T follicular helper cell (primary cell): ENCODE measurements around the gene OSCAR.

ENCODE experiments used
- DNase-seq: peaks from one replicate; pipeline ENCODE4 v3.0.0-alpha.2; 2020; ENCODE audit warnings: low read depth
- total RNA-seq, 2 experiments: gene quantifications; one replicate each; lab custom pipeline; 2026; lab: John Stamatoyannopoulos, UW

The OSCAR gene, protein sequence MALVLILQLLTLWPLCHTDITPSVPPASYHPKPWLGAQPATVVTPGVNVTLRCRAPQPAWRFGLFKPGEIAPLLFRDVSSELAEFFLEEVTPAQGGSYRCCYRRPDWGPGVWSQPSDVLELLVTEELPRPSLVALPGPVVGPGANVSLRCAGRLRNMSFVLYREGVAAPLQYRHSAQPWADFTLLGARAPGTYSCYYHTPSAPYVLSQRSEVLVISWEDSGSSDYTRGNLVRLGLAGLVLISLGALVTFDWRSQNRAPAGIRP
- total RNA-seq: 0.13 to 0.36 reads per million in 2 experiments

DNA sequence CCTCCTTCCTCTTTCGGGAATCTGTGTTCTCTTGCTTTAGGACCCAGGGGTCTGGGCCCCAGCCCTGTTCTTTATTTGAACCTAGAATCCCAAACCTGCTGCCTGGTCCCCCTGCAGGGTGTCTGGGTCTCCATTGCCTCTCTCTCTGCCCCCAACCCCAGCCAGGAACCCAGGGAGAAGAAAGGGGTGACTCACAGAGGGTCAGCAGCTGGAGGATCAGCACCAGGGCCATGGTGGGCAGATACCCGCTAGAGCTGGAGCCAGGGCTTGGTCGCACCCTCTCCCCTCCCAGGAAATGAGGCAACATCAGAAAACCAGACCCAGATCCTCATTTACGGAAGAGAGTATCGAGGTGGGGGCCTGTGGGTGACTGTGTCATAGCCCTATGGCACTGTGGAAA, at the start of gene OSCAR:
Gene OSCAR, minus strand, starts transcription at position 243 of the 400 bp plus-strand sequence. Its CDS starts 11 bp downstream, at position 232.
- DNase-seq: no peak

DNA sequence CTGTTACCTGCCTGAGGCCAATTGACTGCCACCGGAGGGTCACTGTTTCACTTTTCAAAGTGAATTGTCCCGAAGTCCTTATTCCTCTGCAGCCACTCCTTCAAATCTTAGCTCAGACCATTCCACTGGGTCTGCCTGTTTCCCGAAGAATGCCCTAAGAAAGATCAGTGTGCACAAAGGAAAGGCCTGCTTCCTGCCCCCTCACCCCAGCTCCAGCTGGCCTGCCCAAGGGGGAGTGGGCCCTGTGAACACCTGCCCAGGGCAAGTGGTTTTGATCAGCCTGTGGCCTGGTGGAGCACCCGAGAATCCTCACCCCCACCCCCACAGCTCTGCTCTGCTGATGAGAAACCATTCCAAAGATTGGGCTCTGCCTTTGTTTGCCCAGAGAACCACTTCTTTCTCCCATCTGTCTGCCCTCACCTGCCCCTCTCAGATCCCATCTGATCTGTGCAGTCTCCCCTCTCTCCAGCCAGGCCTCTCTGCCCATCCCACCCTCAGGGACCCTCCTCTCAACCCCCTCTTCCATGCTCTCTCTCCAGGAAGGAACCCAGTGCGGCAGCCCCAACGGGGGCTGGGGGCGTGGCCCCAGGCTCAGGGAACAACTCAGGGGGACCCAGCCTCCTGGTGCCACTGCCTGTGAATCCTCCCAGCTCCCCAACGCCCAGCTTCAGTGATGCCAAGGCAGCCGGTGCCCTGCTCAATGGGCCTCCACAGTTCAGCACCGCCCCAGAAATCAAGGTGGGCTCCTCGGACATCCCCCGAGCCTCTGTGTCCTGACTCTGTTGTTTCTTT, 48.6 kb upstream of the OSCAR start:
- DNase-seq: no peak

DNA sequence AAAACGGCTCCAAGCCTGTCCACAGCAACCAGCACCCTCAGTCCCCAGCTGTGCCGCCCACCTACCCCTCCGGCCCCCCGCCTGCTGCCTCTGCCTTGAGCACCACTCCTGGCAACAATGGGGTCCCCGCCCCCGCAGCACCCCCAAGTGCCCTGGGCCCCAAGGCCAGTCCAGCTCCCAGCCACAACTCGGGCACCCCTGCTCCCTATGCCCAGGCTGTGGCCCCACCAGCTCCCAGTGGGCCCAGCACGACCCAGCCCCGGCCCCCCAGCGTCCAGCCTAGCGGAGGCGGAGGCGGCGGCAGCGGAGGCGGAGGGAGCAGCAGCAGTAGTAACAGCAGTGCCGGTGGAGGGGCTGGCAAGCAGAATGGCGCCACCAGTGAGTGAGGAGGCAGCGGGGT, 47.6 kb upstream of the OSCAR start:
- DNase-seq: no peak

DNA sequence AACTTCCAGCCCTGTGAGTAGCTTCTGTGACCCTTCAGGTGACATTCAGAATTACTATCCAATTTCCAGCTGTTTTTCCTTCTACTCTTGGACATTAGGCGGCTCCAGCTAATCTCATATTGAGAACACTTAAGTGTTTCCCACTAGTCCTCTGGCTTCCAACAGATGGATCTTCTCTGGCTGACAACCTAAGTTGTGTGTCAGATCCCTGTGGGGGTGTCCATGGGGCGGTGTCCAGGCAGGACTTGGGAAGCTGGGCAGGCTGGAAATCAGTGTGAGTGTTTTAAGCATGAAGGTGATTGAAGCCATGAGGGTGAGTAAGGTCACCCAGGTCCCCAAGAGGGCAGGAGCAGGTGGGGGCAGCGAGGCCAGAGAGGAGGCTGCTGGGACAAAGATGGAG, 47.1 kb upstream of the OSCAR start:
- no peak for DNase-seq

DNA sequence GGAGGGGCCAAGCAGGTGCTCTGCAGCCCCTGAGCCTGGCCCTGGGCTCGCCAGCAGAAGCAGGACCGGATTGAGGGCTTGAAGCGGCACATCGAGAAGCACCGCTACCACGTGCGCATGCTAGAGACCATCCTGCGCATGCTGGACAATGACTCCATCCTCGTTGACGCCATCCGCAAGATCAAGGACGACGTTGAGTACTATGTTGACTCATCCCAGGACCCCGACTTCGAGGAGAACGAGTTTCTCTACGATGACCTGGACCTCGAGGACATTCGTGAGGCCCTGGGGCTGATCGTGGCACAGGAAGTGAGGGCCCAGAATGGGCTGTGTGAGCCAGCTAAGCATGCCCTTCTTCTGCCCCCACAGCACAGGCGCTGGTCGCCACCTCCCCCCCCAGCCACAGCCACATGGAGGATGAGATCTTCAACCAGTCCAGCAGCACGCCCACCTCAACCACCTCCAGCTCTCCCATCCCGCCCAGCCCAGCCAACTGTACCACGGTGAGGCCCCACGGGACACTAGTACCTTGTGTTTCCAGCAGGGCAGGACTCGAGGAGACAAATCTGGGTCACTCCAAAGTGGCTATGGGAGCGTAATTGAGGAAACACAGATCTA, 45.0 kb upstream of the OSCAR start:
- no peak for DNase-seq

DNA sequence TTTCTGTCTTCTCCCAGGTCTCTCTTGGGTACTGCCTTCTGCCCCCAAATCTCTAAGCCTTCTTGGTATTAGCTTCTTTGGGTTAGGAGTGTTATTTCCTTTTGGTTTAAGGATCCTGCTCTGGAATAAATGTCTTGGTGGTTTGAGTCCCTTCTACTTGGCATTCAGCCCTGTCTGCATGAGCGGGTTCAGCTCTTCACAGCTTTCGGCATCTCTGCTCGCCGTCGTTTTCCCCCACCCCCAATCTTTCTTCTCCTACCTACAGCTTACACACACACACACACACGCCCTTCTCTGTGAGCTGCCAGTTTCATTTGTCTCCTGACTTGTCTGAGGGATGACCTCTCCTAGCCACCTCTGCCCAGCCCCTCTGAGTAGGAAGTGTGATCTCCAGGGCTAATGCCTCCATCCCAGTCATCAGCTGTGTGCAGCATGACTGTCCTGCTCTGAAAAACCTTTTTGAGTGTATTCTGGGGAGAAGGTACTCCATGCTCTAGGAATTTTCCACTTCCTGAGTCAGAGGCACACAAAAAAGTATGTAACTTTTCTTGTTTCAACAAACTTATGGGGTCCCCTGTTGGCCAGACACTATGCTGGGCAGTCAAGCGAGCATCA, 41.7 kb upstream of the OSCAR start:
- no peak for DNase-seq

DNA sequence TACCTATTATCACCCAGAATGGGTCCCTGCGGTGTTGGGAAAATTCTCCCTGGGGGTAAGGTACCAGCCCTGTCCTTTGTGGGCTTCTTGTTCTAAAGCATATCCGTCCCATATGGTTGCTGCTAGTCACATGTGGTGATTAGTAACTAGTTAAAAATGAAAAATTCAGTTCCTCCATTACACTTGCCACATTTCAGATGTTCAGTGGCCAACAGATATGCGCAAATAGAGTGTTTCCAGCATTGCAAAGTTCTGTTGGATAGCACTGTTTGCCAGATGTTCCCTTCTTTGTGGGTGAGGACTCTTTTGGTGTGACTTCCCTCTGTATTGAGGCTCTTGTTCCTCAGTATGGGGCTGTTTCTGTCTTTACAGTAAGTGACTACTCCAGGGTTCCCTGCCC, 40.8 kb upstream of the OSCAR start:
- no peak for DNase-seq

DNA sequence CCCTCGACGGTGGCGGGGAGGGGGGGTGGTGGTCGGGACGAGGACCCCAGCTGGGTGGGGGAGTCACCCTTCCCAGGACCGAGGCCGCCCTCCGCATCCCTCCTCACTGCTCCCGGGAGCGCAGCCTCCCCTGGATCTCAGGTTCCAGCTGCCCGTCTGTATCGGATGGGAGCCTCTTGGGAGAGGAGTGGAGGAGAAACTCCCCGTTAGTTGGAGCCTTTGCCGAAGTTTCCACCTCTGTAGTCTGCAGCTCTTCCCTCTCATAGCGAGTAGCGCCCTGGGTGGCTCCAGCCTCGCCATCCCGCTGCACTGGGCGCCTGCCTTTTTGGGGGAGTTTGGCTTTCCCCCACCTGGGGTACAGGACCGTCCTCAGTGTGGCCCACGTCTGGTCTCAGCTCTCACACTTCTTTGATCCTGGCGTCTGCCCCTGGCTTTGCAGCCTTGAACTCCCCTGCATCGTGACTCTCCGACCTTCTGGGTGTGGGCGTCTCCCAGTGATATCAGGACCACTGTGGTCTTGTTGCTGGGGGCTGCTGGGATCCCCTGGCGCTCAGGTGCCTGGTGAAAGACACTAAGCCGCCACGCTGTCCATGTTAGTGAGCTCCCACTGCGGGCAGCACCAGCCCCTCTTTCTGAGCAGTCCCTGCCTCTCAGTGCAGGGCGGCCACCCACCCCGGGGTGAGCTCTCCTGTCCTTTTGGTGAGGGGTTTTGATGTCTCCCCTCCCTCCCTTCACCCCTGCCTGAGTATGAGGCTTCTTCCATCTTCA, 38.1 kb upstream of the OSCAR start:
- DNase-seq: no peak

DNA sequence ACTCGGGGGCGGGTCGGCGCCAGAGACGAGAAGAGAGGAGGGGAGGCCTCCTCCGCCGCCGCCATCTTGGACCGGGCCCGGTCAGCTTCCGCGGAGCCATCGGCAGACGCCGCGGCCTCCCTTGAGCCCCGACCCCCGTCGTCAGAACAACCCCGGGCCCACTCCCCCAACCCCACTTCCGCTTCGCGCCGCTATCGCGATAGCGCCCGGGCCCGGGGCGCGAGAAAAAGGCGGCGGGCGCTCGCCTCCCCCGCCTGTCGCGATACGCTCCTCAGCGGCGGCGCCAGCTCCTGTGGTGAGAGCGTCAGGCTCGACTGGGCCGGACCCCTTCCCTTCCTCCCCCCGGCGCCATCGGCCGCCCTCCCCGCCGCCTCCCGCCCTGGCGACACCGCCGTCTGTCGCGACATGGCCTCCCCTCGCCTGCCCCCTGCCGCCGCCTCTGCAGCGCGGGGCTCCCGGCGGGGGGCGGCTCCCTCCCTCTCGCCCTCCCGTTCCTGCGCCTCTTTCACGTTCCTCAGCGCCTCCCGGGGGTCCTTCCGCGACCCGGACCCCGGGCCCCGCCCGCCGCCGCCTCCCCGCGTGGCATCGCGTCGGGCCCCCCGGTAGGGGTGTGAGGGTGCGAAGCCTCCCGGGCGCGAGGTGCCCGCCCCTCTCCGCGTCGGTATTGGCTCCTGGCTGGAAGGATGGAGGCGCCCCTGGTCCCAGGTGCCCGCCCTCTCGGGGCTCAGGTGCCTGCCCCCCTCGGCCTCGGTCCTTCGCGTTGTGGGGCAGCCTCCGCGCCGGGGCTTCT, 37.3 kb upstream of the OSCAR start, which contains the start of gene CNOT3:
Gene CNOT3, plus strand, starts transcription at position 64 of the 790 bp plus-strand sequence. CDS start 5,217 bp downstream, outside the sequence.
- peak; percentile 24 for DNase-seq

DNA sequence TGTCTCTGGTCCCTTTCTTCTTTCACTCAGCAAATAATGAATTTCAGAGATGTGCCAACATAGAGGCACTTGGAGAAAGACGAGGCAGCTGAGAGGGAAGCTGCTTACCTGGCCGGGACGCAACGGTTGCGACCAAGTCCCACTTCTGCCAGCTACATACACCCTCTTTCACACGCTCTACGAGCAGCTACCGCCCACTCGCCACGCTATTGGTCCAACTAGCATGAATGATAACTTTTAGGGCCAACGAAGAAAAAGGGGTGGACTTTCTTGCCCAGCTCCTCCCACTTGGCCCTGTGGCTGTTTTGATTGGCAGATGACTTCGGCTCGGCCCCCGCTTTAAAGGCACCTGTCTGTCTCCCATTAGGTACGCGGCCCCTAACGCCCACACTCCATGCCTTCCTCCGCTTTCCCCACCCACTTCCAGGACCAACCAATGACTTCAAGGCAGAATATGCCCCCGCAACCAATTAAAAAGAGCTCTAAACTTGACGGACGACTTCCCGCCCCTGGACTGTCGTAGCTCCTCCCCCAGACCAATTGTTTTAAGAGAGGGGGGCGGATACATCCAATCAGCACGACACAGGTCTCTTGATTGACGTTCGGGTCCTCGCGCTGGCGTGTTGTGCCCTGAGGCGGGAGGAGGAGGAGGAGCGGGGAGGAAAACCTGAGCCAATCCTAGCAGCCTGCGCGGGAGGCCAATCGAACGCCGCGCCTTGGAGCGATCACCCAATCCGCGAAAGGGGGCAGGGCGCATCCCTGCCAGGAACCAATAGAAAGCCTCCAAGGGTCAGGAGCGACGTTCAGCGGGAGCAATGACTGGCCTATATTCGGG, 36.5 kb upstream of the OSCAR start:
- DNase-seq: peak; percentile 99

DNA sequence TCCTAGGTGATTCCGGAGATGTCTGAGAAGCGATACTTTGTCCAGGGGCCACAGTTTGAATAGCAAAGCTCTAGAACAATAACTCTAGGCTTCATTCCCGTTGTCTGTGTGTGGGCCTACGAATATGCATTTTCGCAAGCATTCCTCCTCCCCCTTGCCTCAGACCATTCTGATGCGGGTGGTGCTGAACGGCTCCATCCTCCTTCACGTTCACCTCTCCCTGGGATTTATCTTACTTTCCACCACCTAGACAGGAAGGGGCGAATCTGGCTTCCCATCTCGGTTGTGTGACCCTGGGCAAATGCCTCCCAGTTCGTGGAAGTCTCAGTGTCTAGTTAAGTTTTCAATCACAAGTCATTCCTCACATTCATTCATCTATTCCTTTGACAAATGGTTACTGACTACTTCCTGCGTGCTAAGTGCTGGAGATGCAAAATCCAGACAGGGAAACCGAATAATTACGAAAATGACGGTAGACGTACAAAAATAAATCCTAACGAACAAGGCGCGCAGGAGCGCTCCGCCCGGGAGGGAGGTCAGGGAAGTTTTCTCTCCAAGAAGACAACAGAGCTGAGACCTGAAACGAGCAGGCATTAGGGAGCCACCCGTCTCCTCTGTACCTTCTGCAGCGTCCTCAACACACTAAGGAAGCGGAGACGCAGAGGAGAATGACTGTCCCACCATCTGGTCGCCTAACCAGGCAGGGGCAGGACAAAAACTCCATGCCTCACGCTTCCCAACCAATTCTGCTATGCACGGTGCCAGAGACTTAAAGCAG, 35.7 kb upstream of the OSCAR start:
- DNase-seq: no peak

DNA sequence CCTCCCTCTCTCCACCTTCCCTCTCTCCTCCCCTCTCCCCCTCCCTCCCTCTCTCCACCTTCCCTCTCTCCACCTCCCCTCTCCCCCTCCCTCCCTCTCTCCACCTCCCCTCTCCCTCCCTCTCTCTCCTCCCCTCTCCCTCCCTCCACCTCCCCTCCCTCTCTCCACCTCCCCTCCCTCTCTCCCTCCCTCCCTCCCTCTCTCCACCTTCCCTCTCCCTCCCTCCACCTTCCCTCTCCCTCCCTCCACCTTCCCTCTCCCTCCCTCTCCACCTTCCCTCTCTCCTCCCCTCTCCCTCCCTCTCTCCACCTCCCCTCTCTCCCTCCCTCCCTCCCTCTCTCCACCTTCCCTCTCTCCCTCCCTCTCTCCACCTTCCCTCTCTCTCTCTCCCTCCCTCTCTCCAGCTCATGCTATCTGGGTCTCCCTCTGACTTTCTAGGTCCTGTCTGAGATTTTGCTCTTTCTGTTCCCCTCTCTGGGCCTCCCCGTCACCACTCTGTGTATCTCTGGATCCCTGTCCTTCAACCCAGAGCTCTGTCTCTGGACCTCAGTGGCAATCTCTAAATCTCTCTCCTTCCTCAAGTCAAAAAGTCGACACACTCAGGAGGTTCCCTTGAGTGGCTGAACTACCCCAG, 33.5 kb upstream of the OSCAR start:
- no peak for DNase-seq

DNA sequence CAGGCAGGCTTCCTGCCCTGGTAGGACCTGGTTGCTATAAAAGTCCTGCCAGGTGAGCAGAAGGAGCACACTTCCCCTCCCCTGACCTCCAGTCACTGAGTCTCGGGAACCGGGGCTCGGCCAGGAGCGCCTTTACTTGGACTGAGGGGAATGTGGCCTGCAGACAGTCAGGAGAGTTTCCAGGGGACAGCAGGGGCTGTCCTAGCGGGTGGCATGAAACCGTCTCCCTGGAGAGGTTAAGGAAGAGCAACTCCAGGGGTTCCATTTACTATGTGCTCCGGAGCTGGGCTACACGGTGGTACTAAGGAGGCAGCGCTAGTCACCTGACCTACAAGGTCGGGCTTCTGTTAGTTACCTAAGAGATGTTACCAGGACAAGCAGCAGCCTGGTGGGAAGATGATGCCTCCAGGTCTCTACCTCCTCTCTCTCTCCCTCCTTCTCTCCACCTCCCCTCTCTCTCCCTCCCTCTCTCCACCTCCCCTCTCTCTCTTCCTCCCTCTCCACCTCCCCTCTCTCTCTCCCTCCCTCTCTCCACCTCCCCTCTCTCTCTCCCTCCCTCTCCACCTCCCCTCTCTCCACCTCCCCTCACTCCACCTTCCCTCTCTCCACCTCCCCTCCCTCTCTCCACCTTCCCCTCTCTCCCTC, 32.8 kb upstream of the OSCAR start:
- no peak for DNase-seq

DNA sequence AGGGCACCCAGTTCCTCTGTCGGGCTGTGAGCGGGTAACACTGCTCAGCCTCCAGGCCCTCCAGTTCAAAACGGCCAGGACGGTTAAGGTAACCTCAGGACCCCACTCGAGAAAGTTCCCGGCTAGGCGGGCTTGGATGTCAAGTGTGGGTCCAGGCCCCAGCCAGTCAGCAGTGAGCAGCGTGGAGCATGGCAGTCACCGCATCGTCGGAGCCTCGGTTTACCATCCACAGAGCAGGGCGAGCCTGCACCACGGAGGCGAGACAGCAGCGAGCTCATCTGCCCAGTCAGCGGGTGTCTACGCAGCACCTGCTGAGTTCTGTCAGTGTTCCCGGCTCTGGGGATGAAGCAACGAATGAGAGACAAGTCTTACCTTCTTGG, 29.0 kb upstream of the OSCAR start:
- no peak for DNase-seq

DNA sequence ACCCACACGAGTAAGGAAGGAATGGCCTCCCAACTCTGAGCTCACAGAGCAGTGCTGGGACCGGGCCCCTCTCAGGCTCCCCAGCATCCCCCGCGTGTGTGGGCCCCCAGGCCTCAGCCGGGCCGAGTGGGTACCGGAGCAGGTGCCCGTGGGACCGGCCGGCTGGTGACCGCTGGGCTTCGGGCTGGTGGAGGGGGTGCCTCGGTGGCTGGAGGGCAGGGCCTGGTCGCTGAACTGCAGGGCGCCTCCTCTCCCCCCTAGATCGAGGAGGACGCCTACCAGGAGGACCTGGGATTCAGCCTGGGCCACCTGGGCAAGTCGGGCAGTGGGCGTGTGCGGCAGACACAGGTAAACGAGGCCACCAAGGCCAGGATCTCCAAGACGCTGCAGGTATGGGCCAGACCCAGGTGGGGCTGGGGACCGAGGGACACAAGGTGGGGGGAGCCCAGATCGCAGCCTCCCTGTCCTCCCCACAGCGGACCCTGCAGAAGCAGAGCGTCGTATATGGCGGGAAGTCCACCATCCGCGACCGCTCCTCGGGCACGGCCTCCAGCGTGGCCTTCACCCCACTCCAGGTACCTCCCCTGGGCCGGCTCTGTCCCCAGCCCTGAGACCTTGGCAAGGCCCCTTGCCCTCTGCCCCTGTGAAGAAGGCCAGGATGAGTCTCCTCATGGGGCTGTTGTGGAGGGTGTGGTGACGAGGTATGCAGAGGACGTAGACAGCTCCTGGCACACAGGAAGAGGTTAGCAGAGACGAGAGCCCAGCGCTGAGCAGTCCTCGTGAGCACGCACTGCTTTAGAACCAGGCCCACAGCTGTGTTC, 28.4 kb upstream of the OSCAR start:
- no peak for DNase-seq

DNA sequence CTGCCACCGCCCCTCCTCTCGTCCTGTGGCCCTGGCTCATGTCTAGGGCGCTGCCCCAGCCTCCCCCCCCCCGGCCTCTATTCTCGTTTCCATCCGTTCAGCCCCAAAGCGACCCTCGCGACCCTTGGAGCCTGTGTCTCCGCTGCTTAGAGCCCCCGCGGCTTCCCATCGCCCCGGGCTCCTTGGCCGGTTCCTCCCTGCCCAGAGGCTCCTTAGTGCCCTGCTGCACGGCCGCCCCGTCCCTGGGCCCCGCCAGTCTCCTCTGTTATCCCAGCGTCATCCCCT, 27.8 kb upstream of the OSCAR start:
- no peak for DNase-seq

DNA sequence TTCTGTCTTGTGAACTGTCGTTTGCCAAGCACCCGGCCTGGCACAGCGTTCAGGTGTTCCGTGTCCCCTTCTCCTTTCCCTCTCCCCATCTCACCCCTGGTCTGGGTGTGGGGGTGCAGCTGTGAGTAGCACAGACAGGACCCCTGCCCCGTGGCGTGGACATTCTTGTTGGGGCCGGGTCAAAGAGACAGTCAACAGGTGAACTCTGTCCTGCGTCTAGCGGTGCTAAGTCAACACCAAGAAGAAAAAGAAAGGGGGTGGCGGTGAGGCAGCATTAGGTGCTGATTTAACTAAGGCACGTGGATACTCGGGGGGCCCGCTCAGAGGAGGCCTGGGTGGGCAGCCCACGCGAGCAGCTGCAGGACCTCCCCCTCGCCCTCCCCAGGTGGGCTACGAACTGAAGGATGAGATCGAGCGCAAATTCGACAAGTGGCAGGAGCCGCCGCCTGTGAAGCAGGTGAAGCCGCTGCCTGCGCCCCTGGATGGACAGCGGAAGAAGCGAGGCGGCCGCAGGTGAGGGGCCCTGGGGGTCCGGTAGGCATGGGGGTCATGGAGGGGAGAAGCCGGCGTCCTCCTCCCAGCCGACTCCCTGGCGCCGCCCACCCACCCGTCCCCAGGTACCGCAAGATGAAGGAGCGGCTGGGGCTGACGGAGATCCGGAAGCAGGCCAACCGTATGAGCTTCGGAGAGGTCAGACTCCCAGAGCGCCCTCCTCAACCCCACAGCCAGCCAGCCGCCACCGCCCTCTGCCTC, 27.3 kb upstream of the OSCAR start:
- no peak for DNase-seq
